Lower leg skin (tissue), 4 donors: ENCODE measurements around the gene TUFM. TPM values are rescaled to one million over a fixed set of nuclear protein-coding genes. Genes with fewer than 3 reads are reported as not detected.

ENCODE experiments used
- microRNA-seq, 2 donors: library from miRNA; unstranded; fragments of <30 nt; microRNA quantifications; one replicate each; pipeline ENCODE4, GENCODE V29; 2016; ENCODE audit warnings: borderline replicate concordance in 2 of 2, borderline number of aligned reads in 1 of 2
- total RNA-seq, 4 donors: library from RNA; depleted of rRNA; stranded (reverse); fragments of >200 nt; gene quantifications; one replicate each; pipeline ENCODE4 v1.1.0, GENCODE V29; 2016

Gene TUFM
- total RNA-seq, 4 donors from 2014 or later, result 103 to 121 (median 110) TPM

Small RNAs within 50 kb of the gene (microRNA-seq; reads per million reads assigned to microRNA genes)
- gene MIR4721, result 0 reads per million in 2 donors

Other genes with a start within 250 kb of the TUFM start
- not detected for gene SULT1A2, start 249.3 kb downstream of the TUFM start, total RNA-seq
- 1 to 10 TPM; 2.4 to 7.4 (median 3.1) TPM for gene SULT1A1, start 236.3 kb downstream of the TUFM start, total RNA-seq
- not detected for gene NPIPB8, start 208.3 kb downstream of the TUFM start, total RNA-seq
- 100 to 1,000 TPM; 188 to 390 (median 282) TPM for gene EIF3C, start 134.9 kb downstream of the TUFM start, total RNA-seq
- gene NPIPB9, start 94.6 kb downstream of the TUFM start, total RNA-seq, result 1 to 10 TPM in 3 of 4 donors, under 1 TPM in 1; 0.93 to 4.6 (median 2.8) TPM
- 100 to 1,000 TPM in 1 of 4 donors, 10 to 100 TPM in 3; 54.8 to 152 (median 66.5) TPM for gene ATXN2L, start 23.3 kb downstream of the TUFM start, total RNA-seq
- gene SH2B1, start 17.5 kb upstream of the TUFM start, total RNA-seq, result 10 to 100 TPM; 21.7 to 40.0 (median 30.6) TPM
- gene ATP2A1, start 32.1 kb upstream of the TUFM start, total RNA-seq, result under 1 TPM; 0.07 to 0.46 (median 0.21) TPM
- 100 to 1,000 TPM in 2 of 4 donors, 10 to 100 TPM in 2; 80.7 to 124 (median 94.9) TPM for gene RABEP2, start 78.9 kb upstream of the TUFM start, total RNA-seq
- 1 to 10 TPM in 1 of 4 donors, under 1 TPM in 1, not detected in 2; 0.26 to 1.1 TPM for gene CD19, start 85.6 kb upstream of the TUFM start, total RNA-seq
- 10 to 100 TPM; 22.0 to 32.8 (median 25.1) TPM for gene NFATC2IP, start 104.6 kb upstream of the TUFM start, total RNA-seq
- gene SPNS1, start 128.4 kb upstream of the TUFM start, total RNA-seq, result 10 to 100 TPM; 24.2 to 34.6 (median 34.0) TPM
- gene LAT, start 138.7 kb upstream of the TUFM start, total RNA-seq, result 1 to 10 TPM in 3 of 4 donors, under 1 TPM in 1; 0.88 to 9.0 (median 3.3) TPM